Endometrial microvascular endothelial cells (primary cell): ENCODE data around the gene DTX4. TPM values are rescaled to one million over a fixed set of nuclear protein-coding genes. Genes with fewer than 3 reads are reported as not detected.

Experiments used
- in situ Hi-C: cut with HindIII; loops from 2 replicates; pipeline ENCODE4 v1.10.0; 2017; ENCODE audit warnings: low sequenced_read_pairs, low pct_unique_long_range_greater_than_20kb; ENCODE audit errors: inconsistent ontology term
- total RNA-seq: library from RNA; depleted of rRNA; stranded (reverse); fragments of >200 nt; gene quantifications from one replicate; pipeline ENCODE4 v1.2.3, GENCODE V29; 2015; ENCODE audit errors: inconsistent ontology term

DTX4 gene
- total RNA-seq, 1 donor from 2014 or later: not detected

- in situ Hi-C loops: no loop called here
Observed at GRCh38 chr11:59164028-59164427, 7.9 kb upstream of the DTX4 start.

DNA sequence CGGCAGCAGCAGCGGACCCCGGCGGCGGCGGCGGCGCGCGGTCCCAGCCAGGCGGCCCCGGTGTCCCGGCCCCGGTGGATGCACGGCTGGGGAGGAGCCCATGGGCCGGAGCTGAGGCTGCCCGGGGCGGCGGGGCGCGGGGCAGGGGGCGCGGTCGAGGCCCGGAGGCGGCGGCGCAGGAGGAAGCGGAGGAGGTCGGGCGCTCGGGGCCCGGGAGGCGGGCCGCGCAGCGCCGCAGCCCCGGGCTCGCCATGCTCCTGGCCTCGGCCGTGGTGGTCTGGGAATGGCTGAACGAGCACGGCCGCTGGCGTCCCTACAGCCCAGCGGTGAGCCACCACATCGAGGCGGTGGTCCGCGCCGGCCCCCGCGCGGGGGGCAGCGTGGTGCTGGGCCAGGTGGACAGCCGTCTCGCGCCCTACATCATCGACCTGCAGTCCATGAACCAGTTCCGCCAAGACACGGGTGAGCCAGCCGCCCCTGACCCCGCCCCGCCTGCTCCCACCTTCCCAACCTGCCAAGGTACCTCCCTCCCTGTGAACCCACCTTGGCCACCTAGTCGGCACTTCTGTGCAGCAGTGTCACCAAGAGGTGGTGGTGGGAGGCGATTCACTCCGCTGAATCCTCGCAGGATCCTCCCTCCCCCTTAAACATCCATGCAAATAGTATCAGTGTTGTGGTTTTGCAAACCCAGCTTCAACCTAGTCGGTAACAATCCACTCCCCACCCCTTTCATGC is 580 bp downstream of the DTX4 start:
- in situ Hi-C loops: no loop called here

DNA sequence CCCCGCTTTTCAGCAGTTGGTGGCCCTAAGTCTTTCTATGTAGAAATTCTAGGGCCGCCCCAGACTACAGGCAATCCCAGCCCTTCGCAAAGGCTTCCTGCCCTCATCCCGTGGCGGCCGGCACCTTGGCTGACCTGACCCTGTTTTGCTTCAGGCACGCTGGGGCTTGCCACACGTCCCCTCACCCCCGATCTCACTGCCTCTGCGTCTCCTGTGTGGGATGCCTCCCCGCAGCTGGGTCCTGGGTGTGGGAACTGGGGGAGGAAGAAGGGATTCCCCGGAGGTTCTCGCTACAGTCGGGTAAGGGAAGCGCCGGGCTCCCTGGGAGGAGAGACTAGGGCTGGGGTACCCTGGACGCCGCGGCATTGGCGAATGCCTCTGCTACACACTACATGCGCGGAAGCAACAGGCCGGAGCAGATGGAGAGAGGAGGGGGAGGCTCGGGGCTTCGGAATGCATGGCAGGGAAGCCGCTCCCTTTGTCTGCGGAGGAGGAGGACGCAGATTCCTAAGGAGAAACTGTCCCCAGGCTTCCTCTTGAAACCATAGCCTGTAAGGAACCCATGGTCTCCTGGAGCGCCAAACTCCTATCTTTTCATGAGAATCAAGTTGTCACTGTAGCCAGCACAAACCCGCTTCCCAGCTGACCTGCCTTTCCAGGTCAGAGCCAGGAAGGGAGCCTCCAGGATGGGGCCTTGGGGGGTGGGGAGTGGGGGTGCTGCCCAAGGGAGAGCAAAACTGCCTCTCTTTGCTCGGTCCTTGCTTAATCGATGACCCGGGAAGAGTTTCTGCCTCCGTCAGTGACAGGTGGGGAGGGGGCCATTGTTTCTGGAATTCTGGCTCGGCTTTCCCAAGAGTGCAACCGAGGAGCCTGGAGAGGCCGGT is 1.4 kb downstream of the DTX4 start:
- in situ Hi-C loops: no loop called here

- in situ Hi-C loops: no loop called here
Observed at GRCh38 chr11:59173964-59174663, 2.2 kb downstream of the DTX4 start.

DNA sequence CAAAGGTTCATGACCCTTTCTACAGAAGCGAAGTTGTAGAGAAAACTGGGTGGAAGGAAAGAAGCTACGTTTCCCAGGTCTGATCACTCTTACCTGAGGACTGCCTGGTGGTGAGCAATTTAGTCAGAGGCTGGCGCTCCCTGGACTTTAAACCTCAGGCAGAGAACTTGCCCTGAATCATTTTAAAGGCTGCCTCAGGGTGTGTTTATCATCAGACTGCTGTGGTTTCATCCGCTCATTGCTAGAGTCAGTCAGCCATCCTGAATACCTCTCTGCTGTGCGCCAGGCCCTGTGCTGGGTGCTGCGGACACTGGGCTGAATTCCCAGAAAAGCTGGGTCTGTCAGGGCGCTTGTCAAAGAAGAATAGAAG is 2.7 kb downstream of the DTX4 start:
- in situ Hi-C loops: no loop called here

DNA sequence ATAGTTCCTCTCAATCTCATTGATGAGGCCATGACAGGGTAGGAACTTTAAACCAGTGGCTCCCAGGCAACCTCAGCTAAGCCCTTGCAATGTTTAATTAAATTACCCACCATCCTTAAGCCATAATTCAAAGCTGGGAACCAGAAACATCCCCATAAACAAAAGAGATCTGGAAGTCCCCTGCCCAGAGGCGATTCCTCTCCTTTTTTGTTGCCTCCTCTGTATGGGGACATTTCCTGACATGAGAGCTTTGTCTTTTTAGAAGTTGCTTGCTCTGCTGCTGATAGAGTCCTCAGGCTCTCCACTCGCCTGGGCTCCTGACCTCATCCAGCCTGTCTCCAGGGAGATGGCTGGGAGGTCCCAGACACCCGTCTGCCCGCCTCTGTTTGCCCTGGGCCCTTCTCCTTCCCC is 3.2 kb downstream of the DTX4 start:
- in situ Hi-C loops: no loop called here

- in situ Hi-C loops: no loop called here
Observed at GRCh38 chr11:59176330-59176729, 4.4 kb downstream of the DTX4 start.

DNA sequence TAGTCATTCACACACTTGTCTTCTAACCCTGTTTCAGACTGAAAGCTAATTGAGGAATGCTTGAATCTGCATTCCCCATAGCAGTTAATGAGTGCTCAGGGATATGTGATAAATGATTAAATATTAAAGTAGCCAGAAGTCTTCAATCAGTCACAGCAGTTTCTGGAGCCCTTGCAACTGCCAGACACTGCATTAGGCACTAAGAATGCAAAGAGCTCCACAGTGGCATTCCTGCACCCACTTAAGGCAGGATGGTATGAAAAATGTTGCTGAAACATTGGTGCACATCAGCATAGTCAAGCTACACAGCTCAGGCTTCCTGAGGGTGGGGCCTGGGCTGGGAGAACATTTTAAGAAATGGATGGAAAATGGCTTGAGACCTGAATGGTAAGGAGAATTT is 6.5 kb downstream of the DTX4 start:
- in situ Hi-C loops: no loop called here

- in situ Hi-C loops: no loop called here
Observed at GRCh38 chr11:59179121-59179520, 7.2 kb downstream of the DTX4 start.

- in situ Hi-C loops: no loop called here
Observed at GRCh38 chr11:59180168-59180776, 8.3 kb downstream of the DTX4 start.

DNA sequence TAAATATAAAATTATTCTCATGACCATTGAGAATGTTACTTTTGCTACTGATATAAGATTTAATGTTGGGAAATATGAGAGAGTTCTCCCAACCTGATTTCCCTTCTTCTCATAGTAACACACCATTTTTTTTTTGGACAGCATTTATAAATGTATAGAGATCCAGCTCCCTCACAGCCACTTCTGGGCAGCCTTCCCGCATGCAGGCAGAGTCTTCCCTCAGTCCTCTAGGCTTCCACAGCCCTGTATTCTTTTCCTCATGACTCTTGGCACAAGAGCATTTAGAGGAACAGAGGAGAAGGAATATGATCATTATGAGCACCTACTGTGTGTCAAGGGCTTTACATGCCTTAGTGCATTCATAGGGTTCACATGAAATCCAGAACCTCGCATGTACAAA is 9.0 kb downstream of the DTX4 start:
- in situ Hi-C loops: no loop called here

GRCh38 chr11:59181746-59182456 is 10.0 kb downstream of the DTX4 start:
- in situ Hi-C loops: no loop called here

GRCh38 chr11:59182457-59183151 is 10.7 kb downstream of the DTX4 start:
- in situ Hi-C loops: no loop called here

- in situ Hi-C loops: no loop called here
Observed at GRCh38 chr11:59183771-59184170, 11.8 kb downstream of the DTX4 start.

DNA sequence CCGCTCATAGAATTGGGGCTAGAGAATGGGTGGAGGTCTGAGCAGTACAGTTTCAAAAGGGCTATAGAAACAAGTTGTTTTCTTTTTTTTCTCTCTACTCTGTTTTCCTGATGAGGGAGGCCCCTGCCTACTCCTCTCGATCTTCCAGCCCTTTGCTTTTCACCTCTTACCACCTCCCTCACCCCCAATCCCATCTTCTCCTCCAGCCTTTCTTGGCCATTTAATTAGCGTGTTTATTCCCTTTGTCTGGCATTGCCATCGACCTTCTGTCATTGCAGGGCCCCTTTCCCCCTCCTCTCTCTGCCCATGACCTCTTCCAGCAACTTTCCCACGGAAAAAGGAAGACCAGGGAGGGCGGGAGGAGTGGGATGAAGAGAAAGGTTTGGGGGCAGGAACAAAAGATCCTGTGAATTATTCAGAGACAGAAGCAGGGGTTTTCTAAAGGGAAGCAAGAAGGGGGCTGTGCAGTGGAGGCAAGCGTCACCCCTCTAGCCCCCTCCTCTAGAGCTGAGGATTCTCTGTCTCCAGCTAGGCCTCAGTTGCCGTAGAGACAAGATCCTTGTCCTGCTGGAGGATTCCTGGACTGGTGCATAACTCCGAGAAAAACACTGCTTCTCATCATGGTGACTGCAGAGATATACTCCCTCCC is 12.9 kb downstream of the DTX4 start:
- in situ Hi-C loops: no loop called here

DNA sequence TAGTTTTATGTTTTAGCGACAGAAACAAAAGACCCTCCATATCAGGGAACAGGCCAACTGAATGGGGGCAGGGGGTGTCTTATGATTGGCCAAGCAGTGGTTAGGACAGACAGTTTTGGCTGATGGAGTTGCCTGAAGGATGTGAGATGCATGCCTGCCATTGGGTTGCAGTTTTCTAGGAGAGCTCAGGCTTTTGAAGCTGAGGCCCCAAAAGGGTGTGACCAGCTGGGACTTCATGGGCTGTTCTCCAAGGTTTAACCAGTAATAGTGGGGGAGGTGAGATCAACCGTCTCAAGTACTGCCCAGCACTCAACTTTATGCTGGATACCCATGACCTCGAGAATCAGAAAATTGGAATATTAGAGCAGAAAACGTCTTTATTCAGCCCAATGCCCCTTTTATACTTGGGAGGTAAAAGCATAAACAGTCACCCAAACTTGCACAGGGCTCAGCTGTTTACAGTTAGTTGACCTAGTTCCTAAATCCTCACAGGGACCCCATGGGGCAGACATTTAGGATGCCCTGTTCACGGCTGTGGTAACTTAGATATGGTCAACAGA is 13.5 kb downstream of the DTX4 start:
- in situ Hi-C loops: no loop called here

DNA sequence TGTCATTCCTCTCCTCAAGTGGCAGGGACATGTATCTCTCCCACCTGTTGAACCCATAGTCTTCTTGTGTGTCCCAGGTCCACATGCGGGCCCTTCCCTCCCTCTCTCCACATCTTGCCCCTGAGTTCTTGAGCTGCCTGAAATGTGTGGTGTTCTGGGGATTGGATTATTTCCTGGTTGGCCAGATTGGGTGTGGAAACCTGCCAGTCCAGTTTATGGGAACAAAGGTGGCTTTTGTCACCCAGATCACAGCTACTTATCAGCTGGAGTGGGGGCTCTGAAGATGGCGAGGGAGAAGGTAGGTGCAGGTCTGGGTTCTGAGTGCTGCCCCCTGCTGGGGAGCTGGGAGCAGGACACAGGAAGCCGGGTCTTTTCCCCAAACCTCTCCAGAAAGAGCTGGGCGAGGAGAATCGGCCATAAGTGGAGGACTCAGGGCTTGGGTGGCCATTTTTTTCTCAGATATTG is 14.2 kb downstream of the DTX4 start:
- in situ Hi-C loops: no loop called here
